GM19467 (cell line): ENCODE data around the gene KCNQ2.

ENCODE experiments used
- ATAC-seq: cut with Tn5 transposase; IDR thresholded peaks from one replicate; pipeline ENCODE4 v1.9.1; 2021; ENCODE audit warnings: mild to moderate bottlenecking, moderate library complexity; ENCODE audit not compliant: unreplicated experiment

Gene KCNQ2

DNA sequence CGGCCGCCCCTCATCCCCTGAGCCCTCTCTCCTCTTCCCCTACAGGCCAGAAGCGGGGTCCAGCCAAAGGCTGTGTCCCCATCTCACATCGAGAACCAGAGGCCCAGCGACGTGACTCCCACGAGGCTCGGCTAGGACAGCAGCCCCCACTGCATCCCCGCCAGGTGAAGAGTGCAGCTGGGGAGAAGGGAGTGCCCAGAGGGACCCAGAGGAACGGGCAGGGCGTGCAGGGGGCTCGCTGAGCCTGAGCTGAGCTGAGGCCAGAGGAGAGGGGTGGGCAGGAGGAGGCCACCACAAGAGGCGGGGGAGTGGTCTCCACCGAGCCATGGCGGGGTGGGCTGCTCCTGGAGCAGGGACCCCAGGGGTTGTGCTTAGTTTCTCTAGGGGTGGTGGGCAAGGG lies 32.6 kb downstream of the KCNQ2 start:
- ATAC-seq = no peak

DNA sequence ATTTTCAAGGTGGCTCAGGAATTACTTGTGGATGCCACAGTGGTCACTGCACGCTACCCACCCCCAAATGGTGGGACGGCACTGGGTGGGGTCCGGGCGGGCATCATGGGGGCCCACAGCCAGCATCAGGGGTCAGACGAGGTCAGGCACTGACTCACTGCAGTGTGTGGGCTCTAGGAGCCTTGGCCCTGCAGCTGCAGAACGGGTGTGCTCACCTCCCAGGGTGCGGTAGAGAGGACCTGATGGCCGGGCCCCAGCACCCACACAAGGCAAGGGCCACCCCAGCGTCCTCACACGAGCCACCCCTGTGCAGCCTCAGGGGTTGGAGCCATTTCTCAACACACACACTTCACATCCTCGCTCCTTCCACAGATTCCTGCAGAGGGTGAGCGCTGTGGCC lies 34.3 kb downstream of the KCNQ2 start:
- ATAC-seq = no peak

DNA sequence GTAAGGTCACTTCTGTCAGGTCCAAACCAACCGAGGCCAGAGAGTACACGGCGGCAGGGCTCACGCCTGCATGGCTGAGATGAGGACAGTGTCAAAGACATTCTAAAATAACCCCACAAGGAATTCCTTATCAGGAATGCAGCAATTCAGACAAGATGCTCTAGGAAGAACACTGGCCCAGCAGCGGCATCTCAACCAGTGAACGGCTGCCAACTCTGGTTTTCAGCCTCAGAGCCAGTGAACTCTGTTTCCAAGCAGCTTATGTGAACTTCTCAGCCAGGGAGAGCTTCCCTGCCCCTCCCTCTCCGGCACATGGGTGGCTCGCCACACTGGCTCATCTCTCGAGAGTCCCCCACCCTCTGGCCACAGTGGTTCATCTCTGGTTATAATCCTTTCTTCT lies 36.9 kb downstream of the KCNQ2 start:
- ATAC-seq = no peak

DNA sequence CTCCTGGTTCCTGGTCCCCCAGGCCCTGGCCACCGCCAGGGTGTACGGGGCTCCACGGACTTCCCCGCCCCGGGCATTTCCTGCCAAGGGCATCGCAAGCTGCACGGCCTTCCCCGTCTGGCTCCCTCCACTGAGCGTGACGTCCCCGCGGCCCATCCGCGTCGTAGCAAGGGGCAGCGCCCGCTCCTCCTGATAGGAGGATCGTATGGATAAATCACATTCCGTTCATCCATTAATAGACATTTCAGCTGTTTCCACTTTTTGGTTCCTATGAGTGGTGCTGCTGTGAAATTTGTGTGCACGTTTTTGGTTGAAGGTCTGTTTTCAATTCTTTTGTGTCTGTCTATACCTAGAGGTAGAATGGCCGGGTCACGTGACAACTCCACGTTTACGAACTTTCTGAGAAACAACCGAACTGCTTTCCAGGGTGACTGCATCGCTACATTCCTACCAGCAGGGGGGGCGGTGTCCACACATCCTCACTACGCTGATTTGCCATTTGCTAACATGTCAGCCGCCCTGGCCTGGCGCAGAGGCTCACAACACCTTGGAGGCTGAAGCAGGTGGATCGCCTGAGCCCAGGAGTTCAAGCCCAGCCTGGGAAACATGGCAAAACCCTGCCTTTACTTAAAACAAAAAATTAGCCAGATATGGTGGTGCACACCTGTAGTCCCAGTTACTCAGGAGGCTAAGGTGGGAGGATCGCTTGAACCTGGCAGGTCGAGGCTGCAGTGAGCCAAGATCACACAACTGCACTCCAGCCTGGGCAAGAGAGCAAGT lies 37.7 kb downstream of the KCNQ2 start:
- no peak for ATAC-seq

DNA sequence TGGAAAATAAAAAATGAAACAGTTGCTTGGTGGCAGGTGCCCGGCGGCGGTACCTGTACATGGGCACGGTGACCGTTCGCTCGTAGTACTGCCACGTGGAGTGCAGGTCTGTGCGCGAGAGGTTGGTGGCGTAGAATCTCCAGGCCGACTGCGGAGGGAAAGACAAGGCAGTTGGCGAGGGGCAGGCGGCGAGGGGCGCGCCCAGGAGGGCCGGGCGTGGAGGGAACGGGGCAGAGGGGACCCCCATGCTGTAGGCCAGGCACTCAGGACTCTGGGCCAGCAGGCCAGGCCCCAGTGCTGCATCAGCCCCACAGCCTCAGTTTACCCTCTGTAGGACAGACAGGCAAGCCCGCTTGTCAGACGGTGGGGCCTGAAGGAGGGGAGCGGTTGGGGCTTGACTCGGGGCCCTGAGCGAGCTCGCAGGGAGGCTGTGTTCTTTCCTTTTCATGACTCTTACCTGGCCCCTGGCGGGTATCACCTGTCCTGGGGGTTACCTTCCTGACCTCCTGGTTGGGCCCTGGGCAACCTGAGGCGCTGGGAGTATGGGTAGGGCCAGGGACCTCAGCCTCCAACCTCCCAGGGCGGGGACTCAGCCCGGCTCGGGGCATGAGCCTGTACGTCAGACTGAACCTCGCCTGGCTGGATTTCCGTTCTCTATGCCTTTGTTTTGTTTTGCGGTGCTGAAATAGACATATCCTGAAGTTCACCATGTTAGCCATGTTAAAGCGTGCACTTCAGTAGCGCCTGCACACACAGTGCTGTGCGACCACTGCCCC lies 38.5 kb downstream of the KCNQ2 start:
- ATAC-seq = no peak

DNA sequence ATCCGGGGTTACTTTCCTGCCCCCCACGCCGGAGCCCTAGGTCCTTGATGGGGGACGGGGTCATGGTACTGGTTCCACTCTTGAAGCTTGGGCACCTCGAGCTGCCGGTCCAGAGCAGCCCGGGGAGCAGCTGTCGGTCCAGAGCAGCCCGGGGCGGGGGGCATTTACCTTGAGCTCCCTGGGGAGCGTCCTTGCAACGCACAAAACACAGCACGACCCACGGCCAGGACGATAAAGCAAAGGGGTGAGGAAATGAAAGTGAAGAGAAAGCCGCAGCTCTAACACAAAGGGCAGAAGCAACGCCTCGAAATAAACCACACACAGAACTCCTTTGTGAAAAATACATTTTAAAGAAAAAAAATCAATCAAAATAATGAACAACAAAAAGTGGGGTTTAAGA lies 39.1 kb downstream of the KCNQ2 start:
- ATAC-seq = no peak

DNA sequence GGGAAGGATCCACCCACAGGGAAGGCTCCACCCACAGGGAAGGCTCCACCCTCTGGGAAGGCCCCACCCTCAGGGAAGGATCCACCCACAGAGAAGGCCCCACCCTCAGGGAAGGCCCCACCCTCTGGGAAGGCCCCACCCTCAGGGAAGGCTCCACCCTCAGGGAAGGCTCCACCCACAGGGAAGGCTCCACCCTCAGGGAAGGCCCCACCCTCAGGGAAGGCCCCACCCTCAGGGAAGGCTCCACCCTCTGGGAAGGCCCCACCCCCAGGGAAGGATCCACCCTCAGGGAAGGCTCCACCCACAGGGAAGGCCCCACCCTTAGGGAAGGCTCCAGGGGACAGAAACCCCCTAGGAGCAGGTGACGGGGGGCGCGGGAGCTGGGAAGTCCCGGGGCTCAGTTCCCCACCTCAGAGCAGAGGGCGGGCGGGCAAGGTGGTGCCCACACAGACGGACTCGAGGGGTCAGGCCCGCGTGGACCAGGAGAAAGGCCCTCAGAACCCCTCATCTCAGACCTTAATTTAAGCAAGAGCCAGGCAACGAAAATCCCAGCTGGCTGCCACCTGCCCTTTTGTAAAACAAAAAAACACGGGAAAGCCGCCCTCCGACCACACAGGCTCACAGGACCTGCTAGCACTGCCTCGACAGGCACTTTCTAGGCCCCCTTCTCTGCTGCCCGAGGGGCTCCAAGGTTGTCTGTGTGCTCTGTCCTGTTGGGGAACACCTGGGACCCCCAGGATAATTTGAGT lies 39.7 kb downstream of the KCNQ2 start:
- no peak for ATAC-seq

DNA sequence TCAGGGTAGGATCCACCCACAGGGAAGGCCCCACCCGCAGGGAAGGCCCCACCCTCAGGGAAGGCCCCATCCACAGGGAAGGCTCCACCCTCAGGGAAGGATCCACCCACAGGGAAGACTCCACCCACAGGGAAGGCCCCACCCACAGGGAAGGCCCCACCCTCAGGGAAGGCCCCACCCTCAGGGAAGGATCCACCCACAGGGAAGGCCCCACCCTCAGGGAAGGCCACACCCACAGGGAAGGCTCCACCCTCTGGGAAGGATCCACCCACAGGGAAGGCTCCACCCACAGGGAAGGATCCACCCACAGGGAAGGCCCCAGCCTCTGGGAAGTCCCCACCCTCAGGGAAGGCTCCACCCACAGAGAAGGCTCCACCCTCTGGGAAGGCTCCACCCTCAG lies 40.5 kb downstream of the KCNQ2 start:
- no peak for ATAC-seq

DNA sequence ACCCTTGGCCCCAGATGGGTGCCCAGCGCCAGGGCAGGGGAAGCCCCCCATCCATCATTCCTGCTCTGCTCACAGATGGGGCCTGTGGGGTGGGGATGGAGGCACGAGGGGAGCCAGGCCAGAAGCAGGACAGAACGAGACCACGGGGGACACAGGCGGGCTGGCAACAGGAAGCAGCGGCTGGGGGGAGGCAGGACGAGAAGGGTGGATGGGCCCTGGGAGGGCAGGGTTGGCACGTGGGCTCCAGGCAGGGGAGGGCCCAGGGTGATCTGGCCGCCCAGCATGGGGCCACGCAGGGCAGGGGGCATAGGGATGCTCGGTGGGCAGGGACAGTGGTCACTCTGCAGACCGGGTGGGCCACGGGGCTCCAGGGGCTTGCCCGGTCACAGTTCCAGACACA lies 41.6 kb downstream of the KCNQ2 start:
- no peak for ATAC-seq

DNA sequence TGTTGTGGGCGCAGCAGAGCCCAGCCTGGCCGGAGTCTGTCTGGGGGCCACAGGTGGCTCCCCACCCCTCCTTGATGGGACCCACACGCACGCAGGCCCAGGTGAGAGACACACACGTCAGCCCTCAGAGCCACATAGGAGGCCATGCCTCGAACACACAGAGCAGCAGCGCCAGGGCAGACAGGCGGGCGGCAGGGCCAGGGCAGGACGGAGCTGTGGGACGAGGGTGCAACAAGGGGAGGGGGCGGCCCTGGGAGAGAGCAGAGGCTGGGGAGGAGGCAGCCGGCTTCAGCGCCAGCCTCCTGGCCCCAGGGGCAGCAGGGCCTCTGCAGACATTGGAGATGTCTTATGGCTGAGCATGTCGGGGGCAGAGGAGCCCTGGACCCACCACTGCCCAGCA lies 42.5 kb downstream of the KCNQ2 start:
- no peak for ATAC-seq

DNA sequence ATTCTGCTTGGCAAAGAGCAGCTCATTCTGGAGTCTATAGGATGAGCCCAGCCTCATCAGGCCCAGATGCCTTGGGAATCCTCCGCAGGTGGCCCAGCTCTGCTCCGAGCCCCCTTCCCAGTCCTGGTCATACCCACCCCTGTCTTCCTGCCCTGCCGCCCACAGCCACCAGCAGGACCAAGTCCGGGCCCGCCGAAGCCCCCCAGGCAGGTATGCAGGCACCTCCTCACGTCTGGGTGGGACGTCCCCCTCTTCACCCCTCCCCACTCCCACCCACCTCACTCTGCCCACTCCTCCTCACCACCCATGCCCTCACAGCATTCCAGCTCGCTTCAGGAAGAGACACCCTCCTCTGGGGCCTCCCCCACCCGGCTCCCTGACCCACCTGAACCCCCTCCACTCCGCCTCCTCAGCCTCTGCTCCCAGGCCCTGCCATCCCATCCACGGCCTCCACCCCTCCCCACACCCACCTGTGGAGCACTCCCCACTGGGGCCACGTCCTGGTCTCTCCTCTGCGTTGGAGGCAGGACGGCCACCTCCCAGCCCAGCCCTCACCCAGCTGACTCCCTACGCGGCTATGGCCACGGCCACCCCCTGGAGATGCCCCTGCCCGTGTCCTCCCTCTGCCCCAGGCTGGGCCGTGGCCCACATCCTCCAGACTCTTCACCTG lies 43.4 kb downstream of the KCNQ2 start:
- ATAC-seq = no peak

DNA sequence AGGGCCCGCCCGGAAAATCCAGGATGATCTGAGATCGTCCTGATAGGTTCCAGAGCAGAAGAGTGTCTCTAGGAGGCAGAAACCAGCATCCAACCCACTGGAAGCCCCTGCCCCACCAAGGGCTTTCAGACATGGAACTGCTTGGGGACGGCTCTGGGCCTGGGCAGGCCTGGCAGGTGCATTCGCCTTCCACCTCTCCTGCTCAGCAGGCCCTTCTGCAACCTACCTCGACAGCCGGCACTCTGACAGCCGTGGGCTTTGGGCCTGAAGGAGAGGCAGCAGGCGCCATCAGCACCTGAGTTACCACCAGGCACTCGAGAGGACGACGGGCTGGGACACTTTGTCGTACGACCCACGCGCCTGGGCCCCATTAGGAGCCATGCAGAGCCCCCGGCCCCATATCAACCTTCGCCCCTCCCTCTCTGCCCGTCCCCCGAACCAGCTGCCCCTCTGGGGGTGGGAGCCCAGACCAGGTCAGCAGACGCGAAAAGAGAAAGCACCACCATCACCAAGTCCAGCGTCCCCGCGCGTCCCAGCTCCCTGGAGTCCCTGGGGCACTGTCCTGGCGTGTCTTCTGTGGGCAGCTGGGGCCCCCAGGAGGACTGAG lies 44.6 kb downstream of the KCNQ2 start:
- ATAC-seq = no peak

DNA sequence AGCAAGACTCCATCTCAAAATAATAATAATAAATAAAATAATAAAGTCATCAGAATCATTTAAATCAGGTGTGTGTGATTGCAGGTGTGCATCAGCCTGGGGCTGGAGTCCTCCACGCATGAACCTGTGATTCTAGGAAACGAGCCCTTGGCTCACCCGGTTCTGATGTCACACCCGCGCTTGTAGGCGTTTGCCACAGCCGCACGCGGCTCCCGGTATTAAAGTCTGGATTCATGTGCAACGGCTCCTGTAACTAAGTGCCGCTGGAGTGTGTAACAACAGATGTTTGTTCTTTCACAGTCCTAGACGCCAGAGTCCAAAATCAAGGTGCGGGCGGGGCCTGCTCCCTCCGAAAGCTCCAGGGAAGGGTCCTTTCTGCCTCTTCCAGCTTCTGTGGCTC lies 45.2 kb downstream of the KCNQ2 start:
- ATAC-seq = no peak

DNA sequence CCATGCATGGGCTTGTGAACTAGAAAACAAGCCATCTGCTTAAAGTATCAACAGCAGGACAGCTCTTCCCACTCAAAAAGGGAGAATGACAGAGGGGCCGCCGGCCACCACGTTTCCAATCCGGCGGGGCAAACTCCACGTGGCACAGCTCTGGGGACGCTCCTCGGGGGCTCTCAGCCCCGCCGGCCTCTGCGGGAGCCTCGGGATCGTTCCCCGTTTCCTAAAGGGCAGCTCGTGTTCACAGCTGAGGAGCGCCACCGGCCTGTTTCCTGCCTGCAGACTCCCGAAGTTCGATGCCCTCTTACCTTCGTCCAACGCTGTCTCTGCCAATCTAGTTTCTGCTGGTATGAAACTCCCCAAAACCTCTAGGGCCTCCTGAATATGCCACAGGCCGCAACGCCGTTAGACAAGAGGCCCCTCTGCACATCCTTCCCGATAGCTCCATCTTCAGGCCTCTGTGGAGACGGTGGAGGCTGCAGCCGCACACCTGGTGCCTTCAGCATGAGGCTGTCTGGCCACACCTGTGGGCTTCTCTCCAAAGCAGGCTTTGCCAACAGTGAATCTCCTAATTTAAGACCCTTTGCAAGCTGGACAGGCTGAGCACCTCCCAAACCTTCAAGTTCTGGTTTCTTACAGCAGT lies 46.5 kb downstream of the KCNQ2 start:
- ATAC-seq = no peak

DNA sequence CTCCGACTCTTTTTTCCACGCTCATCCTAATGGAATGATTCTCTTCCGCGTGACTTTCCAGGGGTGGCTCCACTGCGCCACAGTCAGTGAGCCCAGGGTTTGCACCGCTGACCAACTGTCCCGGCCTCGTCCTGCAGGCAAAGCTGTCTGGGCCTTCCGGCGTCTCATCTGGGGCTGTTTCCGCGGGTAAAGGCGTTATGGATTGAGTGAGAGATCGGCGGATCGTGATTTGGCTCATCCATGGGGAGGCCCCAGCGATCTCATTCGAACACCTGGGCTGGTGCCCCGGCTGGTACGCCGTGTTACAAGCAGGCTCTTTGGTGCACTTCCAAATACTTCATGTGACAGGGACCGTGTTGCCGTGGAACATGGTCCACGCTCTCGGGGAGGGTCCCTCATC lies 47.8 kb downstream of the KCNQ2 start:
- ATAC-seq = no peak

DNA sequence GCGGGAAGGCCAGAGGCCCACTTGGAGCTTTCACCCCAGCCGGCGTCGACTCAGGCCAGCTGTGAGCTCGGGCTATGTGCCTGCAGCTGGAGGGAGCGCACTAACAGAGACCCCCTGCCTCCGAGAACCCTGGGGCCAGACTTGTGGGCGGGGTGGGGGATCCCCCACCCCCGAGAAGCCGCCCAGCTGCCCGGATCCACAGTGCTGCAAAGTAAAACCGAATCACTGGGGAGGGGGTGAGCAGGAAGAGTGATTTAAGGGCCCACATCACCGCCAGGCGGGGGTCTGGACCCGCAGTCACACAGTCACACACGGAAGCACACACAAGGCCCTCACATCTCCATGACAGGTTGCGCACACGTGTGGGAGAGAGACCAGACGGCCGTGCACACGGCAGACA lies 48.7 kb downstream of the KCNQ2 start:
- no peak for ATAC-seq

DNA sequence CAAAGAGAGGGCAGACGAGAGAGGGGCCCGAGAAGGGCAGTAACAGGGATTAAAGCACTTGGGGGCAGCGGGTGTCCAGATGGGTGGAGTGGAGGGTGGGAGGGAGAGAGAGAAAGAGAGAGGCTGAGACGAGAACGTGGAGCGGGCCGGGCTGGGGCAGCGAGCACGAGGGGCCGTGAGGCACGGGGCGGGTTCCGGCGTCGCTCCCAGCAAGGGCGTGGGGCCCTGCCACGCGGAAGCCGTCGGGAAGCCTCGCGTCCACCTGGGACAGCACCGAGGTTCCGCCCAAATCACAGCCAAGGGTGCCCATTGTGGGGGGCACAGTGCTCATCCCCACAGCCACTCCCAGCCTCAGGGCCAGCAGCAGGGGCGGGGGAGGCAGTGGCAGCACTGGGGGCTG lies 49.8 kb downstream of the KCNQ2 start:
- ATAC-seq = no peak

DNA sequence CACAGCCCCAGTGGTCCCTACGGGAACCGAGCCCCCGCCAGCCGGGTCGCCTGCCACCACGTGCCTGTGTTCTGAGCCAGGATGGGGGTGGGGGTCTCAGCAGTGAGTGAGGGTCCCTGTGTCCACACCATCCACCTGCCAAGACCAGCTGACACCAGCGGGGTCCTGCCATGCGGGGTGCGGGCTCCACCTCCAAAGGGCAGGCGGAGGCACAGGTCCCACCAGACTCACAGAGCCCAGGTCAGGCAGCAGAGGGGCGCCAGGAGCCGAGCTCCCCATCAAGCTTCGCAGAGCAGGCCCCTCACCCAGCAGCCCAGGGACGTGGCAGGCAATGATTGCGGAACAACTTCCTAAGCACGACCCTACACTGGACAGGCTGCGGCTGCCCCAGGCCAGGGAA lies 50.5 kb downstream of the KCNQ2 start:
- ATAC-seq = no peak

DNA sequence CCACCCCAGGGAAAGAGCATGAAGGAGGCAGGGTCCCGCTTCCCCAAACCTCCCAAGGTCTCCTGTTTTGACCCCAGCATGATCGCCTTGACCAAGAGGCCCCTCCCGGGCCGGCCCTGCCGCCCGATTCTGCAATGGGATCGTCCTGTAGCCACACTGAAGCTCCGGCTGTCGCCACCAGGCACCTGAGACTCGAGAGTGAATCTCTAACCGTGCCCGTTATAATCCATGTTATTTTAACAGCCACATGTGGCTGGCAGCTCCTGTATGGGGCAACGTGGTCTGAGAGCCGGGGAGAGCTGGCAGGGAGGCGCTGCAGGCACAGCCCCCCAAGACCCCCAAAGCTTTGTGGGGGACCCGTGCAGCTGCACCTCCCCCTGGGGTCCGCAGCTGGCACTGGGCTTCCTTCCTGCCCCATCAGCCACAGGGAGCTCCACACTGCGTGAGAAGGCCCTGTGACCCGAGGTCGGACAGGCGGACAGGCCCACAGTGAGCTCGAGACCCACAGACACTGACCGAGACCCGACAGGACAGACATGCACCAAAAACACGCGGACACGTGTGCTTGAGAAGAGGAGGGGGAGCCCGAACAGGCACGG lies 51.3 kb downstream of the KCNQ2 start:
- ATAC-seq = no peak
